GDM1 (cell line): ENCODE results near the gene HOPX.
"Not testable (repeated sequence)": the region's sequence is repeated elsewhere in the genome, so short reads cannot be mapped to it uniquely, and the experiment has no call there.

Experiments used
- DNase-seq: peaks from one replicate; lab custom pipeline; 2025; lab: John Stamatoyannopoulos, UW

HOPX gene

DNA sequence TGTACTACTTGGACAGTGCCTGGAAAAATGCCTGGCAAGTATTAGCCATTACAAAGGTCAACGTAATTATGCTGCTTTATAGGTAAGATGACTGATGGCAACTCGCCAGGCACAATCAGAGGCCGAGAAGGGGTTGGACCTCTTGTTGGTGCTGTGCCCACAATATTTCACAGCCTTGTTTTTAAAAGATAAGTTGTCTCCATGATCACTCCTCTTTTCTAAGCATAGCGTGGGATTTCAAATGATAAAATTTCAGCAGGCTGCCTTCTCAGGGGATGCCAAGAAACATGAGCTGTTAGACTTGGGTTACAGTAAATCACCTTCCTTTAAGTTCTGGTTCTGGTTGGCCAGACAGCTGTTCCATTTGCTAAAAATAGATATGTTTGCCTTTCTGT, 26.9 kb downstream of the HOPX start:
- DNase-seq: no peak

GRCh38 chr4:56653461-56654237, 27.4 kb downstream of the HOPX start:
- peak; percentile 95 for DNase-seq

GRCh38 chr4:56652196-56652595, 28.9 kb downstream of the HOPX start:
- DNase-seq: no peak

DNA sequence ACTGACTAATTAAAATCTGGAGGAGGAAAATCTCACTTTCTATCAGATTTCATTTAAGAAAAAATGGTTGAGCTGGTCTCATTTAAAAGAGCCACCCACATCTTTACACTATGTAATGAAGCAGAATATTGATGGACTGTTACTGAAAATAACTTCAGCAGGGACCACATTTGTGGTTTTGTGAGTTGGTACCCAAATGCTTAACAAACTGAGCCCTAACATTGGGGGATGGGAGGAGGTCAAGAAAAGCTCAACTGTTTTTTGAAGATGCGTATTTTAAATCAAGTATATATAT, 30.1 kb downstream of the HOPX start:
- DNase-seq: no peak

- no peak for DNase-seq
These were observed 30.6 kb downstream of the HOPX start for GRCh38 chr4:56650262-56651055.

DNA sequence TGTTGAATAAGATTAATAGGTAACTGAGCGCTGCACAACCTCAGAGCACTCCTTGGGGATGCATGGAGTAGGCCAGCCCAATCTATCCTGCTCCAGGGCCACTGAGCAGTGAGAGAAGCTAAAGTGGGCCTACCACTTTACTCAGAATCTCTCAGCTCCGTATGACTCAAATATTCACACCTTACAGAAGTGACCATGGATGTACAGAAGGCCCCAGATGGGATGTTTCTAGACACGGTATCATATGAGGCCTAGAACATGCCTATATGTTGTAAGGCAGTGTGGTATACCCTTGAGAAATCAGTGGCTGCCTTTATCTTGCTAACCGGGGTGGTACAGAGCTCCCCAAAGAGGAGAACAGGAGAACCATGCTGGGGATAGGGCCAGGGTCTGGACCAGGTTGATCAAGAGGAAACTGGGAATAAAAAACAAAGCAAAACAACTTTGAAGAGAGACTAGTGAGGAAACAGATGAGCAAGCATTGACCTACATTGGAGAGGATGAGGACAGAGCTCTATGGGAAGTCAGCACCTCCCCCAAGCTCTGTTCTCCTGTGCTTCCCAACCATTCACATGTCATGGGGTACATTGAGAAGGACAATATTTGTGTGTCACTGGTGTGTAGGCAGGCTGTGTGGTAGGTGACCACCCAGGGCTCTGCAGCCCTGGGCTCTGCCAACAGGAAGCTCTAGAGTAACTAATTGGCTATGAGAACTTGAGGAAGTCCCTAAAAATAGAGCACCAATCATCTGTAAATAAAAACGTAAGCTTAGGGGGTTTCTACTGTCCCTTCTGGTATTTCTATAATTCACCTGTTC, 31.4 kb downstream of the HOPX start:
- DNase-seq: no peak

- no peak for DNase-seq
These were observed 32.3 kb downstream of the HOPX start for GRCh38 chr4:56648824-56649151.

- DNase-seq: no peak
These were observed 32.9 kb downstream of the HOPX start for GRCh38 chr4:56648021-56648823.

DNA sequence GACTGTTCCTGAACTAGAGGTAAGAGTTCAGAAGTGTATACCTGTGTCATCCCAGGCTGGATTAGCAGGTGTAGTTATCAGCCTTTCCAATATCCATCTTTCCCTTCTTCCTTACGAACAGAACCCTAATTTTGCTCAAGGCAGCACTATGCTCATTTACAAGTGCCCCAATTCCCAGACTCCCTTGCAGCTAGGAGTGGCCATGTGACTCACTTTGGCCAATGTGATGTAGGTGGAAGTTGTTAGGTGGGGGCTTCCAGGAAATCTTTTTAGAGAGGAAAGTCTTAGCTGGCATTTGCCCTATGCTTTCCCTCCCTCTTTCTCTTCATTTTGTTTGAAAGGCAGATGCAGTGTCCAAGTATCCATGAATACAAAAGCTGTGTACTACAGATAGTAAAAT, 34.8 kb downstream of the HOPX start:
- no peak for DNase-seq

GRCh38 chr4:56643596-56643995, 37.5 kb downstream of the HOPX start:
- no peak for DNase-seq

DNA sequence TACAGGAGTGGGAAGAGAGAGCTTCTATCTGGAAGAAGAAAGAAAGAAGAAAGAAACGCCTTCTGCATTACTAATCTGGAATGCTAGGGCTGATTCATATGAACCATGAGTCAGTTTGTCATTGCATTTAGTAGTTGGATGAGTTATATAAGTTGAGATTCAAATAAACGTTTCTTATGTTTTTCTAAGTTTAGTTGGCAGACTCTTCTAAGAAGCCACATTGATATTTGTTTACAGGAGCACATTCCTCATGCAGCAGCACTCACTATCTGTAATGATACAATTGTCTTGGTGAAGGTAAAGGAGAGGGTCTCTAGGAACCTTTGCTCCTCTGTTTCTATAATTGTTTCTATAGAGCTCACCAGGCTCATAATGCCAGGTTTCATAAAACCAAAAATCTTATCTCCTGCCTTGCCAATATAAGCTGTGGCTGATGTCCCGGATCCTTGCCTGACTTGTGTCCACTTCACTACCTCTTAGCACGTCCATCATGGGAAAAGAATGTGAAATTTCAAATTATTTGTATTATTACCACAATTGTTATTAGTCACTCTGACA, 39.5 kb downstream of the HOPX start:
- DNase-seq: no peak

DNA sequence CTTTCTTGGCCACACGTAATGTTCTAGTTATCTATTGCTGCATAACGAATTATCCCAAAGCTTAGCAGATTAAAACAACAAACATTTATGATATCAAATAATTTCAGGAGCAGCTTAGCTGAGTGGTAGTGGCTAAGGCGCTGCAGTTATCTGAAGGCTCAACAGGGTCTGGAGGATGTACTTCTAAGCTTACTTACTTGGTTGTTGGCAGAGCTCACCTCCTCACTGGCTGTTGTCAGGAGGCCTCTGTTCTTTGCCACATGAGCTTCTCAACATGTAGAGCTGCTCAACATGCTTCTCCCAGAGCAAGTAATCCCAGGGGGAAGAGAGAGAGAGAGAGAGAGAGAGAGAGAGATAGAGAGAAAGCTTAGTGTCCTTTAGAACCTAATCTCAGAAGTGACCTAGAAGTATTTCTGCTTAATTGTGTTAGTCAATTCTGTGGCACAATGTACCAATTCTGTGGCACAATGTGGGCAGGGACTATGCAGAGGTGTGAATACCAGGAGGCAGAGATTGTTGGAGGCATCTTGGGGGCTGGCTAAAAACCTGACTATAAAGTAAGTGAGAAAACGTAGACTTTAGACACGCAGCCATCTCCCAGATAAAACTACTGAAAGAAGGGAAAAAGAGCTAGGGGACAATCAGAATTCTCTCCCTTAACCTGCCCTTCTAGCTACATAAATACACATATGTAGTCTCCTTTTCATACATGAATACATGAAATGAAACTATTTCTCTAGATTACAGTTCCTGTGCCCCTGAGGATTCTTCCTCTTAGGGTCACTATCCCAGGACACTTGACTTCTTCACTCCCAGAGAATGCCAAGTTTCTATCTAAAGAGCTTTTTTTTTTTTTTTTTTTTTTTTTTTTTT, 40.2 kb downstream of the HOPX start:
- DNase-seq: no peak

DNA sequence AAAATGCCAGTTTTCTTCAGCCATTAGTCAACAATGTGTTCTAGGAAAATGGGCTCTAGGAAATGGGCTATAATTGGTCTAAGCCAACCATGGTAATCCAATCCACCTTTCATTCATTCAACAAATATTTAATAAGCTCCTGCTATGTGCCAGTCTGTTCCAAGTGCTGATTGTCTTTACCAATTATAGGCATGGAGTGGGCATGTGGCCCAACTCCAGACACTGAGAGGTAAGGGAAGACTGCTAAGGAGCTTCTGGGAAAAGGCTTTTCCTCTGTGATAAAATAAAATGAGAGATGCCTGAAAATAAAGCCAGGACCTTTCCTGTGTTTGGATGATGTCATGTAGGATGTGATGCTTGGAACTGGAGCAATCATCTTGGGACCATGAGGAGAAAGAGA, 43.3 kb downstream of the HOPX start:
- DNase-seq: no peak

- DNase-seq: no peak
These were observed 43.9 kb downstream of the HOPX start for GRCh38 chr4:56637154-56637553.

- not testable (repeated sequence) for DNase-seq
These were observed 46.1 kb downstream of the HOPX start for GRCh38 chr4:56634954-56635353.

DNA sequence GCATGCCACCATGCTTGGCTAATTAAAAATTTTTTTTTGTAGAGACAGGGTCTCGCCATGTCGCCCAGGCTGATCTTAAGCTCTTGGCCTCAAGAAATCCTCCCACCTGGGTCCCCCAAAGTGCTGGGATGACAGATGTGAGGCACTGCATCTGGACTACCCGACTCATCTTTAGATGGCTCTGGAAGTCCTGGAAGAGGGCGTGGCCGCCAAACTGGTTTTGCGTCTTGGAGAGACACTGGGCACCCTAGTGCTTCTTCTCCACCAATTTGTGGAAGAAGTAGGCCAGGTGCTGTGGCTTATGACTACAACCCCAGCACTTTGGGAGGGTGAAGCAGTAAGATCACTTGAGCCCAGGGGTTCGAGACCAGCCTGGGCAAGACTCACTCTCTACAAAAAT, 47.6 kb downstream of the HOPX start:
- no peak for DNase-seq

DNA sequence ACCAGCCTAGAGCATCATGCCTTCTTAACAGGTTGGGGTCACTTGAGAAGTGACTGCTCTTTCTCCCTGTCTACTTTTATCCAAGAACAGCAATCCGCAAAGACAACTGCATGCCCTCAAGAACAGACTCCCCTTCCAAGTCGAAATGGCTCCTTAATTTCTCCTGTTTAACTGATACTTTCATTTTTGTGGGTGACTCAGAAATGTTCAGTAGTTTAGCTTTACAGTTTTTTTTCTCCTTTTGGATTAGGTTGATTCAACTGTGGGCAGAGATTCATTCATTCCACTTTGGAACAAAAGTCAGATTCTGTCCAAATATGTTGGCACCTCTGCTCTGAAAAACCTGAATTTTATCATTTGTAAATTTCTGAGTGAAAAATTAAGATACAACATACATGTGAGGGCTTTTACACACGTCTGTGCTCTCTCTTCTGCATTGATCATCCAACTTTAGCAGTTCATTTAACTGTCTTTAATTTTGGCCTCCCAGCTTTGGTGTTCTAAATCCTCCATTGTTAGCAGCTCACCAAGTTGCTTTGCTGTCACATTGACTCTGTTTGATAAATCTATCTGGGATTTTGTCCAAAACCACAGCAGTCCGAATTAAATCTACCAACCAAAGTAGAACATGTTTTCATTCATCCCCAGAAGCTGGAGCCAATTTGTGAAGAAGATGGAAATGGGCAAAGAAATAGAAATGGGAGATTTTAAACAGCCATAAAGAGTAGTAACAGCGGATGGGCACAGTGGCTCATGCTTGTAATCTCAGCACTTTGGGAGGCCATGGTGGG, 50.0 kb downstream of the HOPX start:
- DNase-seq: no peak

DNA sequence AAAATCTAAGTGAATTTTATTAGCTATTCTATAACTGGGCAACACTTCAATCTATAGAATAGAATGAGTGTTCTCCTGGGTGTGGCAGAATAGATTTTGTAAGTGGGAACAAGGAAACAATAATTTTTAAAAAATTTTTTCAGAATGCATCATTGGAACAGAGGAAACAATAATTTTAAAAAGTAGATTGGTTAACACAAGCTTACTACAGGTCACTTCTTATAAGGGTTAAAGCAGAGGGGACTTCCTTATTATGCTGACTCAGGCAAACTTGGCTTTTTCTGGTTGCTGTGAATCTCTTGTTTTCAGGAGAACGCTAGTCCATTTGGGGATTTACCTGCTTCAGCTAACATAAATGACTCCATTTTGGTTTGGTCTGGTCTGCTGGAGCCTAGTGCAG, 52.5 kb downstream of the HOPX start:
- DNase-seq: no peak

DNA sequence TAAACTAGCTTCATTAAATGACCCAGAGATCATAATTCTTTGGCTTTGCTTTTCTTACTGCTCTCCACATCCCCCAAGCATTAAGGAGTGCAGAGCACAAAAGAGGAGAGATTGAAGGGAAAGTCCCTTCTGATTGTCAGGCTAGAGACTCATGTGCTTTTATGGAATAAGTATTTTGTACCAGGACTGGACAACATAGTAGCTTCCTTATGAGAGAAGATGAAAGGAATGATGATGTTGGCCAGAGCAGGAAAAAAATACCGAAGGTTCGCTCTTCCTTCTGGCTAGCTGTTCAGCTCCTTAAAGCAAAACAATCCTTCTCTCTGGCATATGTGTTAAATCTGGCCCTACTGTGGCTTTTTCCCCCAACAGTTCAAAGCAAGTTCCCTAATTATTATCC, 53.1 kb downstream of the HOPX start:
- DNase-seq: no peak

DNA sequence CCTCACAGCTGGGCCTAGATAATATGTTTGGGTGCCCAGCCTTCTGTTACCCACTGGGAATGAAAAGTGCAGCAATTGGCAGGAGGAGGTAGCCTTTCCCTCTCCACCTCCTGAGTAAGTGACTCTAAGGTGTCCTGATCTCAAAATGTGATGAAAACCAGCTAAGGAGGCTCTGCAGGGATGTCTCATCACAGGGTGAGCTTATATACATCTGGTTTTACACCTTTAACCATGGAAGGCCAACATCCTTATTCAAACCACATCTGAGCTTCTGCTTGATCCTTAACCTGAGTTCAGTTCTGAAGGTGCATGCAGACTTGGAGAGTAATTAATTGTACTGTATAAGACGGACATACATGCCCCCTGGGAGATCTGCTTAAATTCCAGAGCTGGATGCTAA, 53.7 kb downstream of the HOPX start:
- no peak for DNase-seq
